Measurements from ENCODE around the gene KCNAB1. TPM values are rescaled to one million over a fixed set of nuclear protein-coding genes. Genes with fewer than 3 reads are reported as not detected.

Gene KCNAB1
- total RNA-seq, 2 experiments from 2014 or later: not detected

DNA sequence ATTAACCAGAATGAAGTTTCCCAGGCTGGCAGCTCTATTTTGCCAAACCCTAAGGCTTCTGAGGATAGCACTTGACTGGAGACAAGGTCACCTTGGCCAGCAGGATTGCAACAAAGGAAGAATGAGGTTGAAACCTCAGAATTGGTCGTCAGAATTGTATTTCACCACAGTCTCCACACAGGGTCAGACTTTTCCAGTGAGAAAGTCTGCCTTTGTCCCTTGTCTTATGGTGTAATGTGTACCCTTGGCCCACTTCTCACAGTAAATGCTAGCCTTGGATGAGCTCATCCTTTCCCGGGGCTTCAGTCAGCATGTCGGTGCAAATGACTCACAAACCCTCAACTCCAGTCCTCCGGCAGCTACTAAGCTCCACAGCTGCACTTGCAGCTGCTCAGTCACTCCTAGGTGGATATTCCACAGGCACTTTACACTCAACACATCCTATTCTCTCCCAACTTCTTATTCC is 414.8 kb downstream of the KCNAB1 start:
- peak; percentile 7 for DNase-seq (ENCODE audit: low spot score)
- Histone ChIP-seq H3K27ac (ENCODE audit: low read depth, low read length, poor library complexity, severe bottlenecking) (no peak overlapping the region), H3K36me3 (ENCODE audit: insufficient read depth, low read length) (peaks cover 22% of the 10 kb centered on the region), H3K4me3 (ENCODE audit: low read depth, low read length, poor library complexity, severe bottlenecking) (no peak overlapping the region), H3K79me2 (ENCODE audit: insufficient read depth, low read depth, low read length) (no peaks in the 10 kb centered on the region), H3K4me1 (ENCODE audit: insufficient read depth, low read length, poor library complexity, severe bottlenecking) (no peaks in the 10 kb centered on the region), H4K20me1 (ENCODE audit: insufficient read depth, low read length) (no peaks in the 10 kb centered on the region), H2AFZ (ENCODE audit: low read length) (no peak overlapping the region), H3K9me2 (ENCODE audit: insufficient read depth, low read length) (no peaks in the 10 kb centered on the region), H3K4me2 (ENCODE audit: low read length) (no peak overlapping the region), H3K9me3 (ENCODE audit: low read length) (no peaks in the 10 kb centered on the region)
- intact Hi-C loops (cut with micrococcal nuclease; ENCODE audit: unreplicated experiment): loop anchor here (5.0 kb wide), 1 partner anchor 547 kb away; no protein-coding TSS in a partner anchor
- BruUV-seq (replicated peaks): no TSS peak
- CTCF ChIA-PET (ENCODE audit: unreplicated experiment): no interaction called here
- TF ChIP-seq EZH2phosphoT487 (IDR thresholded peaks at IDR 0.05; ENCODE audit: borderline replicate concordance, low read depth, low read length): no peak
- TF ChIP-seq, protein P1, sequence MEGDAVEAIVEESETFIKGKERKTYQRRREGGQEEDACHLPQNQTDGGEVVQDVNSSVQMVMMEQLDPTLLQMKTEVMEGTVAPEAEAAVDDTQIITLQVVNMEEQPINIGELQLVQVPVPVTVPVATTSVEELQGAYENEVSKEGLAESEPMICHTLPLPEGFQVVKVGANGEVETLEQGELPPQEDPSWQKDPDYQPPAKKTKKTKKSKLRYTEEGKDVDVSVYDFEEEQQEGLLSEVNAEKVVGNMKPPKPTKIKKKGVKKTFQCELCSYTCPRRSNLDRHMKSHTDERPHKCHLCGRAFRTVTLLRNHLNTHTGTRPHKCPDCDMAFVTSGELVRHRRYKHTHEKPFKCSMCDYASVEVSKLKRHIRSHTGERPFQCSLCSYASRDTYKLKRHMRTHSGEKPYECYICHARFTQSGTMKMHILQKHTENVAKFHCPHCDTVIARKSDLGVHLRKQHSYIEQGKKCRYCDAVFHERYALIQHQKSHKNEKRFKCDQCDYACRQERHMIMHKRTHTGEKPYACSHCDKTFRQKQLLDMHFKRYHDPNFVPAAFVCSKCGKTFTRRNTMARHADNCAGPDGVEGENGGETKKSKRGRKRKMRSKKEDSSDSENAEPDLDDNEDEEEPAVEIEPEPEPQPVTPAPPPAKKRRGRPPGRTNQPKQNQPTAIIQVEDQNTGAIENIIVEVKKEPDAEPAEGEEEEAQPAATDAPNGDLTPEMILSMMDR (conservative IDR thresholded peaks at IDR 0.05; ENCODE audit: low read length): no peak; the same call in 1 of the 2 replicates
- POLR2A ChIA-PET: interaction anchor here (1.3 kb wide), 1 partner anchor 20 kb away, joined by 4 read pairs; the partner anchor contains the start of gene SSR3

DNA sequence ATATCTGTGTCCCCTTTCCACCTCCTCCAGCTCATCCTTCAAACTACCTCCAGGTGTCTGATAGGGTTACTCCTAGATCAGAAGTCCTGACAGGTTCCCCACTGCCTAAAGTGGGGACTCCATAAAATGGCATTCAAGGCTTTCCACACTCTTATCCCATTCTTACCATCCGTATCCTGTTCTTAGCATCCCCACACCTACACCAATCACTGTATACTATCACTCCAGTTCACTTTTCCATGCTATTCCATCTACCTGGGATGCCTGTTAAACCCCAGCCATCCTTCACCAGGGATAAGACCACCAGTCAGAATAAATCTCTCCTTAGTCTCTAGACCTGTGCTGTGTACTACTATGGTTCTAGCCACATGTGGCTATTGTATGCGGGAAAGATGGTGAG is 415.4 kb downstream of the KCNAB1 start:
- TF ChIP-seq, protein P1 (conservative IDR thresholded peaks at IDR 0.05; ENCODE audit: low read length): no peak
- no peak for TF ChIP-seq EZH2phosphoT487 (IDR thresholded peaks at IDR 0.05; ENCODE audit: borderline replicate concordance, low read depth, low read length)
- POLR2A ChIA-PET: interaction anchor here (0.5 to 1.3 kb wide), 3 partner anchors 11 to 19 kb away, joined by 4 read pairs; partner anchors contain the start of gene SSR3
- no TSS peak for BruUV-seq (replicated peaks)

More for the DNA sequence above, 415.4 kb downstream of the KCNAB1 start:
- CTCF ChIA-PET (ENCODE audit: unreplicated experiment): no interaction called here
- Histone ChIP-seq H3K4me3 (ENCODE audit: low read depth, low read length, poor library complexity, severe bottlenecking) (no peak overlapping the region), H3K36me3 (ENCODE audit: insufficient read depth, low read length) (peaks cover 26% of the 10 kb centered on the region), H2AFZ (ENCODE audit: low read length) (no peak overlapping the region), H3K4me1 (ENCODE audit: insufficient read depth, low read length, poor library complexity, severe bottlenecking) (no peaks in the 10 kb centered on the region), H4K20me1 (ENCODE audit: insufficient read depth, low read length) (peaks cover 2% of the 10 kb centered on the region; the same call in 1 of the 2 replicates), H3K9me3 (ENCODE audit: low read length) (no peaks in the 10 kb centered on the region), H3K4me2 (ENCODE audit: low read length) (no peak overlapping the region), H3K27ac (ENCODE audit: low read depth, low read length, poor library complexity, severe bottlenecking) (no peak overlapping the region), H3K79me2 (ENCODE audit: insufficient read depth, low read depth, low read length) (no peaks in the 10 kb centered on the region), H3K9me2 (ENCODE audit: insufficient read depth, low read length) (no peaks in the 10 kb centered on the region)
- DNase-seq (ENCODE audit: low spot score): no peak
- intact Hi-C loops (cut with micrococcal nuclease; ENCODE audit: unreplicated experiment): loop anchor here (5.0 kb wide), 1 partner anchor 547 kb away; no protein-coding TSS in a partner anchor

Data from OCI-LY7 (cell line).